Adrenal gland (tissue), 5 donors: ENCODE results near the gene GPR35.

Source experiments
- POLR2A ChIP-seq, 2 donors: fragments of 450-650 bp; IDR thresholded peaks; one replicate each; pipeline ENCODE4 v1.6.1; 2017; ENCODE audit warnings: antibody characterized with exemption in 2 of 2, mild to moderate bottlenecking in 2 of 2, moderate library complexity in 1 of 2
- TF ChIP-seq, protein P1 (sequence below), 6 experiments: fragments of 450-650 bp in 4 of 6; fragments of 200-600 bp in 2 of 6; sonication (generic) in 1 of 6; IDR thresholded peaks; 1 replicate in 5 of 6; 2 replicates in 1 of 6; pipeline versions ENCODE4 v1.5.1 to v1.8.0; 2016 to 2021; ENCODE audit warnings: antibody characterized with exemption in 6 of 6, mild to moderate bottlenecking in 2 of 6, moderate library complexity in 1 of 6
- donor health status: DM: no; HTN: no; CAD: no.

DNA sequence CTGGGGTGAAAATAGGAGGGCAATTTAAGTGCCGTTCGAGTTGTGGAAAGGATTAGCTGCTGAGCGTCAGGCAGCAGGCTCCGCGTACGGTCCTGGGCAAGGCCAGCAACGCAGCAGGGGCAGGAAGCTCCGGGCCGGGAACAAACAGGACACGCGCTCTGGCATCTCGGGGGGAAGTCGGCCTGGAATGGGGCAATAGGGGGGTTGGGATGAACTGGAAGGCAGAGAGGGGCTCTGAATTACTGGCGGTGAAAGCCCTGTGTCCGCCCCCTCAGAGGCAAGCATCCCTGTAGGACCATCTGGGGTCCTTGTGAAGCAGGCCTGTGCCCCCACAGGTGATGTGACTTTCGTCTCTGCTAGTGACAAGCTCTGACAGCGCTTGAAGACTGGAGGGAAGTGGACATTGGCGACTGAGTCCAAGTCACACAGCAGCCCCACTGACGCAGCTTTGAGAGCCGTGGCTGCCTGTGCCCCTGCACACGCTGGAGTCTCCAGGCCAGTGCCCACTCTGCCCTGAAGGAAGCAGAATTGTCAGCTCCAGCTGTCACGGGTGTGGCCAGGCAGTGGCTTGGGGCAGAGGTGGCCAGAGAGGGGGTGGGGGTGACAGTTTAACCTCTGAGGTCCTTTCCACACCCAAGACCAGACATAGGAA, 22.3 kb downstream of the GPR35 start:
- TF ChIP-seq, protein P1, sequence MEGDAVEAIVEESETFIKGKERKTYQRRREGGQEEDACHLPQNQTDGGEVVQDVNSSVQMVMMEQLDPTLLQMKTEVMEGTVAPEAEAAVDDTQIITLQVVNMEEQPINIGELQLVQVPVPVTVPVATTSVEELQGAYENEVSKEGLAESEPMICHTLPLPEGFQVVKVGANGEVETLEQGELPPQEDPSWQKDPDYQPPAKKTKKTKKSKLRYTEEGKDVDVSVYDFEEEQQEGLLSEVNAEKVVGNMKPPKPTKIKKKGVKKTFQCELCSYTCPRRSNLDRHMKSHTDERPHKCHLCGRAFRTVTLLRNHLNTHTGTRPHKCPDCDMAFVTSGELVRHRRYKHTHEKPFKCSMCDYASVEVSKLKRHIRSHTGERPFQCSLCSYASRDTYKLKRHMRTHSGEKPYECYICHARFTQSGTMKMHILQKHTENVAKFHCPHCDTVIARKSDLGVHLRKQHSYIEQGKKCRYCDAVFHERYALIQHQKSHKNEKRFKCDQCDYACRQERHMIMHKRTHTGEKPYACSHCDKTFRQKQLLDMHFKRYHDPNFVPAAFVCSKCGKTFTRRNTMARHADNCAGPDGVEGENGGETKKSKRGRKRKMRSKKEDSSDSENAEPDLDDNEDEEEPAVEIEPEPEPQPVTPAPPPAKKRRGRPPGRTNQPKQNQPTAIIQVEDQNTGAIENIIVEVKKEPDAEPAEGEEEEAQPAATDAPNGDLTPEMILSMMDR (IDR thresholded peaks at IDR 0.05) = no peak
- no peak for TF ChIP-seq POLR2A (IDR thresholded peaks at IDR 0.05)
